Measurements from ENCODE around the gene DCTN3.

DNA sequence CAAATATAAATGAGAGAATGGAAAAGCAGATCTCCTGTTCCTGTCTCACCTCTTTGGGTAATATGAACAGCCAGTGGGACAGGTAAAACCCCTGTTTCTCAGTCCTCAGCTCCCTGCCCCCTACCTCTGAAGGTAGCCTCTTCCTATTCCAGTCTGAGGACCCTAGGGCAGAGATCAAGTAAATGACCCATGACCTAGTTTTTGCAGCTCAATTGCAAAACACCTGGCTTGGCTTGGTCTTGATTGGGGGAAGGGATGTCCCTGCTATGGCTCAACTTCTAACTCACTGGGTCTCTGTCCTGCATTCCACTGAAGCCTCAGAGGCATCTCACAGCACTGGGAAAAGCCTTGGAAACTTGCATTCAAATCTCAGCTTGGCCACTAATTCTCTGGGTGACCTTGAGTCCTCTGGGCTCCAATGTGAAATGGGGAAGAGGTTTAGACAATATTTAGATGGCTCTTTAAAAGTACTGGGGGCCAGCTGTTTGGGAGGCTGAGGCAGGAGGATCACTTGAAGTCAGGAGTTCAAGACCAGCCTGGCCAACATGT lies 24.5 kb upstream of the DCTN3 start:
- no peak for TF ChIP-seq POLR2AphosphoS5 (IDR thresholded peaks at IDR 0.05; ENCODE audit: insufficient read depth in 1 of 2, low read depth in 1 of 2)
- TF ChIP-seq, protein P1, sequence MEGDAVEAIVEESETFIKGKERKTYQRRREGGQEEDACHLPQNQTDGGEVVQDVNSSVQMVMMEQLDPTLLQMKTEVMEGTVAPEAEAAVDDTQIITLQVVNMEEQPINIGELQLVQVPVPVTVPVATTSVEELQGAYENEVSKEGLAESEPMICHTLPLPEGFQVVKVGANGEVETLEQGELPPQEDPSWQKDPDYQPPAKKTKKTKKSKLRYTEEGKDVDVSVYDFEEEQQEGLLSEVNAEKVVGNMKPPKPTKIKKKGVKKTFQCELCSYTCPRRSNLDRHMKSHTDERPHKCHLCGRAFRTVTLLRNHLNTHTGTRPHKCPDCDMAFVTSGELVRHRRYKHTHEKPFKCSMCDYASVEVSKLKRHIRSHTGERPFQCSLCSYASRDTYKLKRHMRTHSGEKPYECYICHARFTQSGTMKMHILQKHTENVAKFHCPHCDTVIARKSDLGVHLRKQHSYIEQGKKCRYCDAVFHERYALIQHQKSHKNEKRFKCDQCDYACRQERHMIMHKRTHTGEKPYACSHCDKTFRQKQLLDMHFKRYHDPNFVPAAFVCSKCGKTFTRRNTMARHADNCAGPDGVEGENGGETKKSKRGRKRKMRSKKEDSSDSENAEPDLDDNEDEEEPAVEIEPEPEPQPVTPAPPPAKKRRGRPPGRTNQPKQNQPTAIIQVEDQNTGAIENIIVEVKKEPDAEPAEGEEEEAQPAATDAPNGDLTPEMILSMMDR (IDR thresholded peaks at IDR 0.05), result no peak

All from vagina (tissue), 2 donors.